Muscle of leg (tissue), 11 donors: Measurements from ENCODE around the gene LIPG. TPM values are rescaled to one million over a fixed set of nuclear protein-coding genes. Genes with fewer than 3 reads are reported as not detected.
A peak's percentile ranks its signal among the peaks of the same experiment; 100 is the strongest.

Source experiments
- DNase-seq: peaks from one replicate; pipeline ENCODE4 v3.0.0; 2013
- H3K27ac ChIP-seq: one replicate; pipeline ENCODE4 v1.5.1; 2013; ENCODE audit warnings: mild to moderate bottlenecking, low read length, control low read depth
- H3K27me3 ChIP-seq: one replicate; pipeline ENCODE4 v1.6.1; 2013; ENCODE audit warnings: low read length; ENCODE audit not compliant: control insufficient read depth, insufficient read depth
- H3K36me3 ChIP-seq: one replicate; pipeline ENCODE4 v1.6.1; 2013; ENCODE audit warnings: low read length; ENCODE audit not compliant: control insufficient read depth, insufficient read depth
- H3K4me1 ChIP-seq: one replicate; pipeline ENCODE4 v1.6.1; 2013; ENCODE audit warnings: low read length; ENCODE audit not compliant: control insufficient read depth, insufficient read depth
- H3K4me3 ChIP-seq: one replicate; pipeline ENCODE4 v1.5.1; 2013; ENCODE audit warnings: low read length, control low read depth
- H3K9me3 ChIP-seq: replicated peaks from 2 replicates; pipeline ENCODE4 v1.6.1; 2013; ENCODE audit warnings: low read depth, low read length; ENCODE audit not compliant: control insufficient read depth
- WGBS: methylation state at CpG from one replicate; pipeline ENCODE4 v1.1.5; 2013; ENCODE audit warnings: missing lambda C conversion rate; ENCODE audit not compliant: insufficient coverage; 5-methylcytosine and 5-hydroxymethylcytosine counted together
- polyA plus RNA-seq, 8 donors: library from polyadenylated mRNA; unstranded; fragments of 120-200 nt; gene quantifications; one replicate each; pipeline versions ENCODE4 v1.2.1 to v1.2.3, GENCODE V29; 2013; ENCODE audit warnings: inconsistent platforms in 1 of 8, low replicate concordance in 1 of 8; ENCODE audit not compliant: insufficient read length in 8 of 8, insufficient read depth in 1 of 8
- total RNA-seq: library from RNA; stranded (reverse); fragments of 120-200 nt; gene quantifications from one replicate; pipeline ENCODE4 v1.2.4, GENCODE V29; 2013

The LIPG gene
- total and polyA plus RNA-seq, 9 donors = 3.5 to 8.6 (median 5.3) TPM

DNA sequence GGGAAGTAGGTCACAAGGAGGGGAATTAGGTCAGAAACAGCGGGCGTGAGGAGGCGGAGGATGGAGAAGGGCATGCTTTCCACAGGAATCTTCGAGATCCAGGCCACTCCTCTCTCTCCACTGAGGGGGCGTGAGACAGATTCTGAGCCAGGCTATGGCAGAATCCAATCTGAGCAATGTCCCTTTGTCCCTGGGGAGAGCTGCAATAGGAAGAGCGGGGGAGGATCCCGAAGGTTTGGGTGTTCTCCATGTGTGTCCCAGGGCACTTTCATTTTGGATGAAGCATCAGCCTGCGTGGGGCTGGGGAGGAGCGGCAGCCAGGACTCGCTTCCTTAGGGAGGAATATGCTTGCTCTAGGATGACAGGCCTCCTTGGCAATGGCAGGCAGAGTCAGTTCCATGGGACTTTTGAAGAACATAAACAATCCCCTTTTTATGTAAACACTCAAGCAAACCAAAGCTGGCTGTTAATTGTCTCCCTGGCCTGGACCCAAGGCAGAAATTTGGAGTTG is 84.0 kb downstream of the LIPG start:
- Histone ChIP-seq H3K27me3 (no peaks in the 10 kb centered on the region), H3K4me1 (peaks cover 40% of the 10 kb centered on the region), H3K9me3 (no peaks in the 10 kb centered on the region), H3K4me3 (no peak overlapping the region), H3K27ac (no peak overlapping the region), H3K36me3 (no peaks in the 10 kb centered on the region)
- DNase-seq = peak; percentile 91
- 37% methylated on average over 5 of the region's 10 CpGs for WGBS

DNA sequence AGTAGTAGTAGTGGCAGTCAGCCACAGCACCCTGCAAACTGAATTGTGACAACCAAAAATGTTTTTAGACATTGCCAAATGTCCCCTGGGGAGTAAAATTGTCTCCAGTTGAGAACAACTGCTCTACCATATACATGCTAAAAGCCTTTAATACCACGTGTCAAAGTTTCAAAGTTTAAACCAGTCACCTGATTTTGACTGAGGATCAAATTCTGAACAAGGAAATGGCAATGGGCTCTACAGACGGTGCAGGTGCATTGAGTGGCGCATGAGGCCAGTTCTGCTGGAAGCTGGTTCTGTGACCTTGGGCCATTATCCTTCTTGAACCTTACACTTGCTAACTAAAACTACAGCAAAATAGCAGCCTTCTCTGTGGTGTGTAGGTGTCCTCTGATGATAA is 85.0 kb downstream of the LIPG start:
- Histone ChIP-seq H3K27ac (no peak overlapping the region), H3K36me3 (no peaks in the 10 kb centered on the region)
- 78% methylated on average over 2 of the region's 3 CpGs for WGBS

DNA sequence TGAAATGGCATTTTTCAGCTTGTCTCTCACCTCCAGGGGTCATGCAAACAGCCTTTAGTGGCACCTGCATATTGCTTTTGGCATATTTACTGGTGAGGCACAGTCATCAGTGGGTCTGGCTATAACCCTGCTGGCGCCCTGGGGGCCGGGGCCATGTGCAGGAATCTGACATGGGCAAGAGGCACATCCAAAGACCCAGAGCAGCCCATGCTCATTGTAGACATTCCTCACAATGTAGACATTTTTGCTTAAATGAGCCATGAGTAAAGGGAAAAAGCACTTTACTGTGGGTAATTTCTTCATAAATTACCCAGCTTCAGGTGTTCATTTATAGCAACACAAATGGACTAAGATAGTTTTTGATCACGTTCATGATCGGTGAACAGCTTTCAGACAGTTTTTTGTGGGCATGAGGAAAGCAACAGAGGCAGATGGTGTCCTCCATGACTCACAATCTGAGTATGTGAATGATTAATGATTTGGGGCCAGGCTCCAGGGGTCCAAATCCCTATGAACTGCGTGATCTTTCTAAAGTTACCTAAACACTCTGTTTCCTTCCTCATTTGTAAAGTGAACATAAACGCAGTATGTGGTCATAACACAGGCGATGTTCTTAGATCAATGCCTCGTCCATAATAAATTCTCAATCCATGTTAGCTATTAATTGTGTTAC is 85.8 kb downstream of the LIPG start:
- no peaks in the 10 kb centered on the region for H3K36me3 ChIP-seq
- no peaks in the 10 kb centered on the region for H3K27me3 ChIP-seq
- H3K4me3 ChIP-seq = no peak overlapping the region
- no CpG with 5 or more reads among the region's 8 CpGs for WGBS
- no peak for DNase-seq
- peaks cover 44% of the 10 kb centered on the region for H3K4me1 ChIP-seq
- peak overlapping the region; percentile 39 for H3K27ac ChIP-seq
- H3K9me3 ChIP-seq = no peaks in the 10 kb centered on the region

More for the DNA sequence above, 85.0 kb downstream of the LIPG start:
- DNase-seq = no peak
- Histone ChIP-seq H3K4me3 (no peak overlapping the region), H3K9me3 (no peaks in the 10 kb centered on the region), H3K4me1 (peaks cover 42% of the 10 kb centered on the region), H3K27me3 (no peaks in the 10 kb centered on the region)

DNA sequence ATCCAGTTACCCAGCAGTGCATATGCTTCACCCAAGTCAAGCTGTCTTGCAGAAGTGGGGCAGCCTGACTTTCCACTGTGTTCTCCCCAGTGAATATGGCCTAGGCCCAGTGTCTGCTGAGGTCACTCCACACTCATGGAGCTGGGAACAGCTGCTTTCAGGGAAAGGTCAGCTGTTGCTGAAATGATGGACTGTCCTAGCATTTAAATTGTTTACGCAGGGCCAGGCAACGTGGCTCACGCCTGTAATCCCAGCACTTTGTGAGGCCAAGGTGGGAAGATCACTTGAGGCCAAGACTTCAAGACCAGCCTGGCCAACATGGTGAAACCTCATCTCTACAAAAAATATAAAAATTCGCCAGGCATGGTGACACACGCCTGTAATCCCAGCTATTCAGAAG is 86.5 kb downstream of the LIPG start:
- no peak overlapping the region for H3K4me3 ChIP-seq
- no peaks in the 10 kb centered on the region for H3K9me3 ChIP-seq
- H3K4me1 ChIP-seq = peaks cover 44% of the 10 kb centered on the region
- H3K36me3 ChIP-seq = no peaks in the 10 kb centered on the region
- H3K27ac ChIP-seq = peak overlapping the region; percentile 65
- peak; percentile 73 for DNase-seq
- 59% methylated on average over 3 of the region's 5 CpGs for WGBS
- H3K27me3 ChIP-seq = no peaks in the 10 kb centered on the region

Other genes starting within 250 kb of the LIPG start
- gene DYM, start 101.4 kb upstream of the LIPG start, total RNA-seq = 37.5 TPM
- 10 to 100 TPM; 40.4 to 49.7 (median 42.5) TPM for gene DYM, start 101.4 kb upstream of the LIPG start, polyA plus RNA-seq
- 20.5 TPM for gene C18orf32, start 74.8 kb upstream of the LIPG start, total RNA-seq
- 10 to 100 TPM; 10.8 to 14.6 (median 11.3) TPM for gene C18orf32, start 74.8 kb upstream of the LIPG start, polyA plus RNA-seq
- 4,134 TPM for gene RPL17, start 69.6 kb upstream of the LIPG start, total RNA-seq
- gene RPL17, start 69.6 kb upstream of the LIPG start, polyA plus RNA-seq = 1,000 to 10,000 TPM; 2,640 to 3,552 (median 2,761) TPM